Immature natural killer cell (primary cell): Measurements from ENCODE around the gene PPT2. TPM values are rescaled to one million over a fixed set of nuclear protein-coding genes. Genes with fewer than 3 reads are reported as not detected.
"Not testable (repeated sequence)": the region's sequence is repeated elsewhere in the genome, so short reads cannot be mapped to it uniquely, and the experiment has no call there.

Experiments
- DNase-seq, 3 donors: peaks; one replicate each; pipeline ENCODE4 v3.0.0; 2022; ENCODE audit warnings: mixed read lengths in 1 of 3
- H3K27ac Mint-ChIP-seq, 6 donors: one replicate each; pipeline ENCODE4 v1.8.0; 2020; ENCODE audit warnings: mixed read lengths in 6 of 6, mild to moderate bottlenecking in 5 of 6, inconsistent platforms in 4 of 6, moderate library complexity in 3 of 6
- H3K27me3 Mint-ChIP-seq, 3 donors: one replicate each; pipeline ENCODE4 v1.8.0; 2020 to 2021; ENCODE audit warnings: low read depth in 3 of 3, mild to moderate bottlenecking in 3 of 3, mixed read lengths in 3 of 3, moderate library complexity in 3 of 3, inconsistent platforms in 1 of 3
- H3K36me3 Mint-ChIP-seq, 3 donors: one replicate each; pipeline ENCODE4 v1.8.0; 2020; ENCODE audit warnings: mixed read lengths in 3 of 3, inconsistent platforms in 2 of 3, mild to moderate bottlenecking in 2 of 3
- H3K4me1 Mint-ChIP-seq, 2 donors: one replicate each; pipeline ENCODE4 v1.8.0; 2020; ENCODE audit warnings: inconsistent platforms in 2 of 2, mild to moderate bottlenecking in 2 of 2, mixed read lengths in 2 of 2, moderate library complexity in 1 of 2
- H3K4me3 Mint-ChIP-seq, 5 donors: one replicate each; pipeline ENCODE4 v1.8.0; 2020; ENCODE audit warnings: mild to moderate bottlenecking in 5 of 5, mixed read lengths in 5 of 5, inconsistent platforms in 3 of 5, moderate library complexity in 3 of 5
- H3K9me3 Mint-ChIP-seq, 6 donors: one replicate each; pipeline ENCODE4 v1.8.0; 2020; ENCODE audit warnings: mild to moderate bottlenecking in 6 of 6, mixed read lengths in 6 of 6, inconsistent platforms in 4 of 6, moderate library complexity in 3 of 6
- polyA plus RNA-seq, 3 donors: library from polyadenylated mRNA; unstranded; fragments of 300-500 nt; fragmentation: Illumina TruSeq; gene quantifications; one replicate each; pipeline ENCODE4 v1.2.3, GENCODE V29; 2021

Gene PPT2
- polyA plus RNA-seq, 3 donors from 2014 or later = 13.1 to 17.0 (median 16.0) TPM

GRCh38 chr6:32187725-32188380 is 33.9 kb downstream of the PPT2 start:
- Mint-ChIP-seq H3K4me3 (peak overlapping the region; percentile 38 to 93 (median 48)), H3K4me1 (peaks cover 53 to 57% of the 10 kb centered on the region in 2 donors), H3K36me3 (peaks cover 5 to 24% (median 11%) of the 10 kb centered on the region in 3 donors), H3K27me3 (peaks cover 6 to 21% (median 20%) of the 10 kb centered on the region in 3 donors), H3K27ac (peak overlapping the region; percentile 77 to 100 (median 88))
- not testable (repeated sequence) for H3K9me3 Mint-ChIP-seq, DNase-seq

- DNase-seq = no peak
- Mint-ChIP-seq H3K27ac (peak overlapping the region; percentile 90 to 100 (median 98)), H3K27me3 (peaks cover 6 to 22% (median 20%) of the 10 kb centered on the region in 3 donors), H3K9me3 (no peaks in the 10 kb centered on the region), H3K4me1 (peaks cover 60 to 63% of the 10 kb centered on the region in 2 donors), H3K36me3 (peaks cover 5 to 24% (median 11%) of the 10 kb centered on the region in 3 donors), H3K4me3 (peak overlapping the region; percentile 85 to 94 (median 90))
These were observed 34.6 kb downstream of the PPT2 start for GRCh38 chr6:32188381-32189068.

- Mint-ChIP-seq H3K9me3 (no peaks in the 10 kb centered on the region), H3K27ac (peak overlapping the region; percentile 90 to 100 (median 98)), H3K4me3 (peak overlapping the region; percentile 85 to 94 (median 90)), H3K4me1 (peaks cover 66 to 70% of the 10 kb centered on the region in 2 donors), H3K27me3 (peaks cover 6 to 22% (median 20%) of the 10 kb centered on the region in 3 donors), H3K36me3 (peaks cover 5 to 24% (median 11%) of the 10 kb centered on the region in 3 donors)
- no peak for DNase-seq
These were observed 35.3 kb downstream of the PPT2 start for GRCh38 chr6:32189069-32189741.

GRCh38 chr6:32189742-32190053 is 35.8 kb downstream of the PPT2 start:
- no peaks in the 10 kb centered on the region for H3K9me3 Mint-ChIP-seq
- H3K4me1 Mint-ChIP-seq = peaks cover 71 to 74% of the 10 kb centered on the region in 2 donors
- H3K27me3 Mint-ChIP-seq = peaks cover 6 to 22% (median 20%) of the 10 kb centered on the region in 3 donors
- no peak for DNase-seq
- H3K4me3 Mint-ChIP-seq = peak overlapping the region; percentile 85 to 94 (median 90)
- peaks cover 5 to 24% (median 11%) of the 10 kb centered on the region in 3 donors for H3K36me3 Mint-ChIP-seq
- peak overlapping the region; percentile 90 to 100 (median 98) for H3K27ac Mint-ChIP-seq

- DNase-seq = peak; percentile 75 to 76 (median 75)
- Mint-ChIP-seq H3K27me3 (peaks cover 6 to 22% (median 20%) of the 10 kb centered on the region in 3 donors), H3K9me3 (no peaks in the 10 kb centered on the region), H3K36me3 (peaks cover 5 to 24% (median 11%) of the 10 kb centered on the region in 3 donors), H3K27ac (peak within 1 kb of the TSS; percentile 99 to 100 (median 99)), H3K4me1 (peaks cover 77 to 80% of the 10 kb centered on the region in 2 donors), H3K4me3 (peak within 1 kb of the TSS; percentile 95 to 96 (median 96))
These were observed 36.3 kb downstream of the PPT2 start, which contains the start of gene PBX2 for GRCh38 chr6:32190054-32190851. Gene PBX2, minus strand, starts transcription at chr6:32190202. Its CDS starts 287 bp downstream, at chr6:32189915.

GRCh38 chr6:32190911-32191677 is 37.2 kb downstream of the PPT2 start:
- Mint-ChIP-seq H3K4me1 (peaks cover 78 to 82% of the 10 kb centered on the region in 2 donors), H3K27me3 (peaks cover 12 to 27% (median 23%) of the 10 kb centered on the region in 3 donors), H3K36me3 (peaks cover 5 to 21% (median 8%) of the 10 kb centered on the region in 3 donors), H3K4me3 (peak overlapping the region; percentile 95 to 96 (median 96)), H3K9me3 (no peaks in the 10 kb centered on the region), H3K27ac (peak overlapping the region; percentile 99 to 100 (median 99))
- DNase-seq = no peak

GRCh38 chr6:32191696-32192607 is 38.0 kb downstream of the PPT2 start:
- peaks cover 76 to 83% of the 10 kb centered on the region in 2 donors for H3K4me1 Mint-ChIP-seq

GRCh38 chr6:32192608-32193039 is 38.7 kb downstream of the PPT2 start, which contains the start of gene GPSM3:
Gene GPSM3, minus strand, starts transcription at chr6:32192643. Its CDS starts 130 bp downstream, at chr6:32192513.
- peak within 1 kb of the TSS; percentile 99 to 100 (median 100) for H3K27ac Mint-ChIP-seq
- H3K4me3 Mint-ChIP-seq = peak within 1 kb of the TSS; percentile 95 to 96 (median 96)
- DNase-seq = peak; percentile 55 to 68 (median 65)
- H3K4me1 Mint-ChIP-seq = peaks cover 73 to 78% of the 10 kb centered on the region in 2 donors
- H3K27me3 Mint-ChIP-seq = peaks cover 16 to 31% (median 27%) of the 10 kb centered on the region in 3 donors
- no peaks in the 10 kb centered on the region for H3K9me3 Mint-ChIP-seq
- peaks cover 0 to 6% (median 0%) of the 10 kb centered on the region in 3 donors for H3K36me3 Mint-ChIP-seq

More at GRCh38 chr6:32191696-32192607, 38.0 kb downstream of the PPT2 start:
- Mint-ChIP-seq H3K27ac (peak overlapping the region; percentile 99 to 100 (median 99)), H3K9me3 (no peaks in the 10 kb centered on the region), H3K4me3 (peak overlapping the region; percentile 95 to 96 (median 96)), H3K36me3 (peaks cover 0 to 13% (median under 1%) of the 10 kb centered on the region in 3 donors), H3K27me3 (peaks cover 16 to 31% (median 27%) of the 10 kb centered on the region in 3 donors)
- DNase-seq = peak in 2 of 3 donors; percentile 7 to 32

- Mint-ChIP-seq H3K27ac (peak overlapping the region; percentile 99 to 100 (median 99)), H3K4me3 (peak overlapping the region; percentile 95 to 96 (median 96)), H3K4me1 (peaks cover 71 to 74% of the 10 kb centered on the region in 2 donors), H3K27me3 (peaks cover 16 to 31% (median 27%) of the 10 kb centered on the region in 3 donors)
- not testable (repeated sequence) for H3K36me3 Mint-ChIP-seq, H3K9me3 Mint-ChIP-seq, DNase-seq
These were observed 39.2 kb downstream of the PPT2 start for GRCh38 chr6:32193096-32193495.

GRCh38 chr6:32194388-32194787 is 40.4 kb downstream of the PPT2 start:
- no peaks in the 10 kb centered on the region for H3K36me3 Mint-ChIP-seq
- no peak for DNase-seq
- peaks cover 16 to 25% (median 23%) of the 10 kb centered on the region in 3 donors for H3K27me3 Mint-ChIP-seq
- H3K4me1 Mint-ChIP-seq = peaks cover 59 to 63% of the 10 kb centered on the region in 2 donors
- no peaks in the 10 kb centered on the region for H3K9me3 Mint-ChIP-seq
- H3K27ac Mint-ChIP-seq = peak overlapping the region; percentile 99 to 100 (median 100)
- peak overlapping the region; percentile 95 to 99 (median 98) for H3K4me3 Mint-ChIP-seq
